ENCODE data around the gene EVC. TPM values are rescaled to one million over a fixed set of nuclear protein-coding genes. Genes with fewer than 3 reads are reported as not detected.

EVC gene
- total RNA-seq, 1 experiment from 2014 or later: not detected

- Mint-ChIP-seq H3K36me3 (ENCODE audit: insufficient read depth, unreplicated experiment) (no peaks in the 10 kb centered on the region), H3K27ac (ENCODE audit: unreplicated experiment) (no peak overlapping the region), H3K4me1 (ENCODE audit: low read depth, unreplicated experiment) (no peaks in the 10 kb centered on the region), H3K9me3 (ENCODE audit: unreplicated experiment) (no peaks in the 10 kb centered on the region), H3K4me3 (ENCODE audit: unreplicated experiment) (no peak overlapping the region), H3K27me3 (ENCODE audit: insufficient read depth, unreplicated experiment) (peaks cover 7% of the 10 kb centered on the region)
- intact Hi-C loops (cut with micrococcal nuclease; ENCODE audit: unreplicated experiment): no loop called here
- TF ChIP-seq CTCF (IDR thresholded peaks at IDR 0.05; ENCODE audit: insufficient read depth in 1 of 2, low read depth in 1 of 2, low read length in 1 of 2, severe bottlenecking in 1 of 2, unreplicated experiment in 1 of 2): no peak
- no peaks in the 10 kb centered on the region for H3K4me1 ChIP-seq
- DNase-seq: no peak
- H3K9me3 ChIP-seq: no peaks in the 10 kb centered on the region
- ChIA-PET POLR2A (no interaction called here), CTCF (no interaction called here)
- H3K27me3 ChIP-seq (replicated peaks; ENCODE audit: control insufficient read depth, insufficient read depth, low read length): no peaks in the 10 kb centered on the region; the same call in 1 of the 2 replicates
- no peak overlapping the region for H3K4me3 ChIP-seq (ENCODE audit: low read depth, low read length)
- H3K36me3 ChIP-seq (ENCODE audit: control insufficient read depth, insufficient read depth, low read length): no peaks in the 10 kb centered on the region
- BruUV-seq (replicated peaks): no TSS peak
Observed at GRCh38 chr4:5788144-5788543, 77.1 kb downstream of the EVC start.

GRCh38 chr4:5789141-5789540 lies 78.1 kb downstream of the EVC start:
- TF ChIP-seq CTCF (IDR thresholded peaks at IDR 0.05; ENCODE audit: insufficient read depth in 1 of 2, low read depth in 1 of 2, low read length in 1 of 2, severe bottlenecking in 1 of 2, unreplicated experiment in 1 of 2): no peak
- H3K4me1 Mint-ChIP-seq (ENCODE audit: low read depth, unreplicated experiment): no peaks in the 10 kb centered on the region
- no peaks in the 10 kb centered on the region for H3K9me3 Mint-ChIP-seq (ENCODE audit: unreplicated experiment)
- ChIA-PET POLR2A (no interaction called here), CTCF (no interaction called here)
- no peaks in the 10 kb centered on the region for H3K36me3 ChIP-seq (ENCODE audit: control insufficient read depth, insufficient read depth, low read length)
- no peak overlapping the region for H3K4me3 ChIP-seq (ENCODE audit: low read depth, low read length)
- BruUV-seq (replicated peaks): no TSS peak
- no peak overlapping the region for H3K27ac Mint-ChIP-seq (ENCODE audit: unreplicated experiment)
- H3K27me3 Mint-ChIP-seq (ENCODE audit: insufficient read depth, unreplicated experiment): peaks cover 7% of the 10 kb centered on the region
- H3K27me3 ChIP-seq (replicated peaks; ENCODE audit: control insufficient read depth, insufficient read depth, low read length): no peaks in the 10 kb centered on the region; the same call in 1 of the 2 replicates
- H3K36me3 Mint-ChIP-seq (ENCODE audit: insufficient read depth, unreplicated experiment): no peaks in the 10 kb centered on the region
- DNase-seq: no peak
- H3K9me3 ChIP-seq: no peaks in the 10 kb centered on the region
- intact Hi-C loops (cut with micrococcal nuclease; ENCODE audit: unreplicated experiment): no loop called here
- no peak overlapping the region for H3K4me3 Mint-ChIP-seq (ENCODE audit: unreplicated experiment)
- no peaks in the 10 kb centered on the region for H3K4me1 ChIP-seq

GRCh38 chr4:5790546-5790857 lies 79.5 kb downstream of the EVC start:
- TF ChIP-seq CTCF (IDR thresholded peaks at IDR 0.05; ENCODE audit: insufficient read depth in 1 of 2, low read depth in 1 of 2, low read length in 1 of 2, severe bottlenecking in 1 of 2, unreplicated experiment in 1 of 2): no peak
- intact Hi-C loops (cut with micrococcal nuclease; ENCODE audit: unreplicated experiment): no loop called here
- no TSS peak for BruUV-seq (replicated peaks)
- no peak overlapping the region for H3K4me3 Mint-ChIP-seq (ENCODE audit: unreplicated experiment)
- ChIA-PET POLR2A (no interaction called here), CTCF (no interaction called here)
- peaks cover 7% of the 10 kb centered on the region for H3K27me3 Mint-ChIP-seq (ENCODE audit: insufficient read depth, unreplicated experiment)
- H3K4me1 Mint-ChIP-seq (ENCODE audit: low read depth, unreplicated experiment): no peaks in the 10 kb centered on the region
- H3K36me3 Mint-ChIP-seq (ENCODE audit: insufficient read depth, unreplicated experiment): no peaks in the 10 kb centered on the region
- H3K36me3 ChIP-seq (ENCODE audit: control insufficient read depth, insufficient read depth, low read length): no peaks in the 10 kb centered on the region
- H3K4me3 ChIP-seq (ENCODE audit: low read depth, low read length): no peak overlapping the region
- no peak for DNase-seq
- H3K9me3 Mint-ChIP-seq (ENCODE audit: unreplicated experiment): no peaks in the 10 kb centered on the region
- H3K27ac Mint-ChIP-seq (ENCODE audit: unreplicated experiment): no peak overlapping the region
- H3K9me3 ChIP-seq: 0 out of 2 replicates have a peak, but pooled peaks cover 3% of the 10 kb centered on the region
- H3K4me1 ChIP-seq: no peaks in the 10 kb centered on the region
- no peaks in the 10 kb centered on the region; the same call in 1 of the 2 replicates for H3K27me3 ChIP-seq (replicated peaks; ENCODE audit: control insufficient read depth, insufficient read depth, low read length)

All from Caco-2 (cell line).